Hepatocyte (in vitro differentiated cells): ENCODE measurements around the gene TENM4.

Source experiments
- CTCF ChIP-seq: fragments of 200-600 bp; sonication (generic); IDR thresholded peaks from 2 replicates; pipeline ENCODE4 v1.5.1; 2016; ENCODE audit warnings: antibody characterized with exemption, mild to moderate bottlenecking; ENCODE audit not compliant: poor library complexity
- EZH2 ChIP-seq: fragments of 200-600 bp; sonication (generic); IDR thresholded peaks from 2 replicates; pipeline ENCODE4 v1.6.1; 2016; ENCODE audit warnings: antibody characterized with exemption, mild to moderate bottlenecking, borderline replicate concordance
- EZH2phosphoT487 ChIP-seq: fragments of 200-600 bp; sonication (generic); IDR thresholded peaks from one replicate; pipeline ENCODE4 v1.6.1; 2018; ENCODE audit warnings: antibody characterized with exemption, mild to moderate bottlenecking, low read depth, moderate library complexity; ENCODE audit not compliant: unreplicated experiment, severe bottlenecking

- TF ChIP-seq CTCF = no peak
- no peak for TF ChIP-seq EZH2phosphoT487
- no peak for TF ChIP-seq EZH2
Observed at GRCh38 chr11:79383874-79384273, 57.0 kb downstream of the TENM4 start.
